ENCODE measurements around the gene WNT16. TPM values are rescaled to one million over a fixed set of nuclear protein-coding genes. Genes with fewer than 3 reads are reported as not detected.

WNT16 gene
- total RNA-seq, 1 experiment from 2014 or later: not detected

GRCh38 chr7:121331048-121331447, 2.2 kb downstream of the WNT16 start:
- no peak overlapping the region for H3K4ac ChIP-seq (ENCODE audit: low read depth, low read length)
- no peak overlapping the region for H3K27ac ChIP-seq (ENCODE audit: insufficient read length, low read depth, low read length)
- H3K23ac ChIP-seq (ENCODE audit: insufficient read length, low read depth, low read length): no peak overlapping the region
- no peak for DNase-seq
- H4K5ac ChIP-seq (ENCODE audit: insufficient read length, low read depth, low read length): no peak overlapping the region
- no peak overlapping the region for H3K56ac ChIP-seq (ENCODE audit: insufficient read length, low read depth, low read length)
- no peak for TF ChIP-seq CTCF (conservative IDR thresholded peaks at IDR 0.05)
- Mint-ChIP-seq H3K27me3 (ENCODE audit: low read depth) (peaks cover 46% of the 10 kb centered on the region), H3K36me3 (ENCODE audit: insufficient read depth in 1 of 3, low read depth in 3 of 3) (no peaks in the 10 kb centered on the region; a peak in 1 of 7 replicates), H3K4me1 (peaks cover 5 to 14% of the 10 kb centered on the region in 2 experiments), H3K4me3 (no peak overlapping the region), H3K27ac (no peak overlapping the region), H3K9me3 (no peaks in the 10 kb centered on the region)
- H3K18ac ChIP-seq (ENCODE audit: insufficient read length, low read depth, low read length): no peak overlapping the region
- peaks cover 19% of the 10 kb centered on the region for H3K23me2 ChIP-seq (ENCODE audit: insufficient read length, low read depth, low read length, poor library complexity, severe bottlenecking)
- peaks cover 11% of the 10 kb centered on the region; the same call in 1 of the 2 replicates for H3K27me3 ChIP-seq (ENCODE audit: insufficient read depth, low read length)
- no peaks in the 10 kb centered on the region for H3K4me1 ChIP-seq (ENCODE audit: insufficient read depth, low read length)
- no peak overlapping the region for H2BK5ac ChIP-seq (ENCODE audit: insufficient read length, low read length)
- no peak overlapping the region for H3T11ph ChIP-seq (ENCODE audit: low read length)
- H3K79me1 ChIP-seq (ENCODE audit: insufficient read depth, low read depth, low read length, poor library complexity, severe bottlenecking): no peaks in the 10 kb centered on the region
- no peaks in the 10 kb centered on the region for H3K79me2 ChIP-seq (ENCODE audit: insufficient read depth, low read length)
- no peaks in the 10 kb centered on the region for H4K20me1 ChIP-seq (ENCODE audit: control insufficient read depth, insufficient read depth, insufficient read length)
- no CpG with 5 or more reads among the region's 4 CpGs for WGBS (ENCODE audit: extremely low coverage, insufficient read length, low lambda C conversion rate)
- no peak overlapping the region for H2AFZ ChIP-seq (ENCODE audit: low read length)
- no peaks in the 10 kb centered on the region for H3K9me3 ChIP-seq (ENCODE audit: control insufficient read depth, low read depth, low read length)
- no peak overlapping the region for H2AK5ac ChIP-seq (ENCODE audit: insufficient read length, low read length)
- no peak overlapping the region for H3K4me2 ChIP-seq (ENCODE audit: insufficient read depth, insufficient read length, low read length)
- no peak overlapping the region for H4K91ac ChIP-seq (ENCODE audit: insufficient read length, low read depth, low read length)
- H4K8ac ChIP-seq (replicated peaks; ENCODE audit: insufficient read length, low read depth, low read length): no peak overlapping the region
- no peak overlapping the region for H3K9ac ChIP-seq (ENCODE audit: extremely low read depth, insufficient read length, low read length)
- H2BK120ac ChIP-seq (ENCODE audit: low read depth, low read length, poor library complexity, severe bottlenecking): no peak overlapping the region
- H2BK12ac ChIP-seq (ENCODE audit: insufficient read length, low read depth, low read length): no peak overlapping the region
- no peak overlapping the region for H3K14ac ChIP-seq (ENCODE audit: insufficient read depth, low read length)
- no peak overlapping the region for H2BK15ac ChIP-seq (ENCODE audit: low read depth, low read length)
- H2BK20ac ChIP-seq (ENCODE audit: low read depth, low read length, poor library complexity, severe bottlenecking): no peak overlapping the region
